Tibial nerve (tissue), 4 donors: ENCODE measurements around the gene SLC24A3. TPM values are rescaled to one million over a fixed set of nuclear protein-coding genes. Genes with fewer than 3 reads are reported as not detected.

Experiments used
- DNase-seq, 2 donors: peaks; one replicate each; pipeline ENCODE4 v3.0.0-alpha.2; 2019; ENCODE audit warnings: low spot score in 2 of 2
- H3K27ac ChIP-seq, 4 donors: fragments of 200-600 bp; sonication (generic) in 3 of 4; one replicate each; pipeline ENCODE4 v1.5.1; 2017 to 2019; ENCODE audit warnings: mild to moderate bottlenecking in 1 of 4
- H3K27me3 ChIP-seq, 2 donors: fragments of 200-600 bp; sonication (generic) in 1 of 2; one replicate each; pipeline versions ENCODE4 v1.5.1 to v1.6.0; 2017 to 2019
- H3K36me3 ChIP-seq, 3 donors: fragments of 200-600 bp; sonication (generic); one replicate each; pipeline ENCODE4 v1.5.1; 2018 to 2019
- H3K4me1 ChIP-seq, 4 donors: fragments of 200-600 bp; sonication (generic) in 3 of 4; one replicate each; pipeline ENCODE4 v1.5.1; 2017 to 2019
- H3K4me3 ChIP-seq, 4 donors: fragments of 200-600 bp; sonication (generic) in 3 of 4; one replicate each; pipeline ENCODE4 v1.5.1; 2017 to 2019; ENCODE audit warnings: mild to moderate bottlenecking in 1 of 4, moderate library complexity in 1 of 4
- H3K9me3 ChIP-seq, 4 donors: fragments of 200-600 bp; sonication (generic) in 3 of 4; one replicate each; pipeline ENCODE4 v1.5.1; 2017 to 2019
- CTCF ChIP-seq, 5 experiments: fragments of 200-600 bp in 3 of 5; fragments of 450-650 bp in 2 of 5; sonication (generic) in 3 of 5; IDR thresholded peaks; one replicate each; pipeline ENCODE4 v1.5.1; 2016 to 2019; ENCODE audit warnings: antibody characterized with exemption in 5 of 5, mild to moderate bottlenecking in 3 of 5, moderate library complexity in 2 of 5
- EP300 ChIP-seq, 2 donors: sonication (generic); formaldehyde crosslinking; IDR thresholded peaks; one replicate each; pipeline ENCODE4 v1.6.1; 2017; ENCODE audit warnings: antibody characterized with exemption in 2 of 2, mild to moderate bottlenecking in 1 of 2
- POLR2A ChIP-seq, 2 donors: fragments of 450-650 bp; IDR thresholded peaks; one replicate each; pipeline ENCODE4 v1.6.1; 2017; ENCODE audit warnings: antibody characterized with exemption in 2 of 2, mild to moderate bottlenecking in 2 of 2, moderate library complexity in 2 of 2
- WGBS, 2 donors: methylation state at CpG; one replicate each; pipeline ENCODE4 v1.1.5; 2018; 5-methylcytosine and 5-hydroxymethylcytosine counted together
- total RNA-seq, 4 donors: library from RNA; depleted of rRNA; stranded (reverse); fragments of >200 nt; gene quantifications; one replicate each; pipeline ENCODE4 v1.1.0, GENCODE V29; 2016

The SLC24A3 gene
- total RNA-seq, 4 donors from 2014 or later = 1.3 to 4.0 (median 2.7) TPM

GRCh38 chr20:19260412-19261090 lies 48.1 kb downstream of the SLC24A3 start:
- peaks cover 0 to 21% (median 1%) of the 10 kb centered on the region in 4 donors for H3K4me1 ChIP-seq
- no peak overlapping the region for H3K4me3 ChIP-seq
- 78 to 82% methylated on average over 9 of the region's 9 CpGs for WGBS, 2 donors

GRCh38 chr20:19264191-19264590 lies 51.7 kb downstream of the SLC24A3 start:
- no peak for DNase-seq
- TF ChIP-seq POLR2A (IDR thresholded peaks at IDR 0.05) = no peak
- TF ChIP-seq CTCF (IDR thresholded peaks at IDR 0.05) = no peak
- TF ChIP-seq EP300 (IDR thresholded peaks at IDR 0.05) = no peak
- H3K4me3 ChIP-seq = no peak overlapping the region
- 79 to 81% methylated on average over 6 to 7 of the region's 7 CpGs for WGBS, 2 donors
- no peaks in the 10 kb centered on the region for H3K36me3 ChIP-seq
- H3K9me3 ChIP-seq = no peaks in the 10 kb centered on the region
- H3K27ac ChIP-seq = no peak overlapping the region
- no peaks in the 10 kb centered on the region for H3K27me3 ChIP-seq
- peaks cover 0 to 15% (median 1%) of the 10 kb centered on the region in 4 donors for H3K4me1 ChIP-seq

More at GRCh38 chr20:19260412-19261090, 48.1 kb downstream of the SLC24A3 start:
- Histone ChIP-seq H3K27me3 (no peaks in the 10 kb centered on the region), H3K9me3 (no peaks in the 10 kb centered on the region), H3K27ac (no peak overlapping the region), H3K36me3 (no peaks in the 10 kb centered on the region)
- no peak for DNase-seq
- TF ChIP-seq EP300 (IDR thresholded peaks at IDR 0.05) (no peak), CTCF (IDR thresholded peaks at IDR 0.05) (no peak), POLR2A (IDR thresholded peaks at IDR 0.05) (no peak)

- Histone ChIP-seq H3K27me3 (no peaks in the 10 kb centered on the region), H3K4me3 (no peak overlapping the region), H3K36me3 (no peaks in the 10 kb centered on the region), H3K9me3 (no peaks in the 10 kb centered on the region), H3K4me1 (peaks cover 0 to 15% (median 1%) of the 10 kb centered on the region in 4 donors), H3K27ac (no peak overlapping the region)
- TF ChIP-seq POLR2A (IDR thresholded peaks at IDR 0.05) (no peak), CTCF (IDR thresholded peaks at IDR 0.05) (no peak), EP300 (IDR thresholded peaks at IDR 0.05) (no peak)
- WGBS, 2 donors = 85 to 93% methylated on average over 3 of the region's 3 CpGs
- no peak for DNase-seq
Measured at GRCh38 chr20:19265646-19266374, 53.4 kb downstream of the SLC24A3 start.

GRCh38 chr20:19268426-19268825 lies 56.0 kb downstream of the SLC24A3 start:
- Histone ChIP-seq H3K4me3 (no peak overlapping the region), H3K4me1 (peaks cover 0 to 5% (median under 1%) of the 10 kb centered on the region in 4 donors), H3K36me3 (no peaks in the 10 kb centered on the region), H3K27me3 (no peaks in the 10 kb centered on the region), H3K9me3 (no peaks in the 10 kb centered on the region), H3K27ac (no peak overlapping the region)
- 84 to 88% methylated on average over 2 of the region's 2 CpGs for WGBS, 2 donors
- TF ChIP-seq EP300 (IDR thresholded peaks at IDR 0.05) (no peak), CTCF (IDR thresholded peaks at IDR 0.05) (no peak), POLR2A (IDR thresholded peaks at IDR 0.05) (no peak)
- no peak for DNase-seq

GRCh38 chr20:19269737-19270340 lies 57.4 kb downstream of the SLC24A3 start:
- no peak for TF ChIP-seq EP300 (IDR thresholded peaks at IDR 0.05)
- TF ChIP-seq CTCF (IDR thresholded peaks at IDR 0.05) = no peak
- no peak for TF ChIP-seq POLR2A (IDR thresholded peaks at IDR 0.05)
- no peak for DNase-seq
- Histone ChIP-seq H3K9me3 (no peaks in the 10 kb centered on the region), H3K27me3 (no peaks in the 10 kb centered on the region), H3K4me1 (peaks cover 0 to 10% (median 5%) of the 10 kb centered on the region in 4 donors), H3K36me3 (no peaks in the 10 kb centered on the region), H3K4me3 (no peak overlapping the region), H3K27ac (no peak overlapping the region)
- 86 to 93% methylated on average over 8 of the region's 8 CpGs for WGBS, 2 donors
